ENCODE measurements around the gene EXOC4. TPM values are rescaled to one million over a fixed set of nuclear protein-coding genes. Genes with fewer than 3 reads are reported as not detected.
"Not testable (repeated sequence)": the region's sequence is repeated elsewhere in the genome, so short reads cannot be mapped to it uniquely, and the experiment has no call there.

Gene EXOC4
- total RNA-seq, 1 donor from 2014 or later: 41.3 TPM

GRCh38 chr7:133773601-133774000 is 520.7 kb downstream of the EXOC4 start:
- H3K4me3 ChIP-seq (ENCODE audit: low read depth, low read length): no peak overlapping the region
- no peak for TF ChIP-seq CTCF (conservative IDR thresholded peaks at IDR 0.05; ENCODE audit: low read depth, low read length)

GRCh38 chr7:133775201-133775600 is 522.3 kb downstream of the EXOC4 start:
- H3K4me3 ChIP-seq (ENCODE audit: low read depth, low read length): no peak overlapping the region
- no peak for DNase-seq (ENCODE audit: low read depth)
- no peak for TF ChIP-seq CTCF (conservative IDR thresholded peaks at IDR 0.05; ENCODE audit: low read depth, low read length)

More at GRCh38 chr7:133773601-133774000, 520.7 kb downstream of the EXOC4 start:
- no peak for DNase-seq (ENCODE audit: low read depth)

- H3K4me3 ChIP-seq (ENCODE audit: low read depth, low read length): no peak overlapping the region
- DNase-seq (ENCODE audit: low read depth): no peak
- no peak for TF ChIP-seq CTCF (conservative IDR thresholded peaks at IDR 0.05; ENCODE audit: low read depth, low read length)
Observed at GRCh38 chr7:133776266-133776665, 523.4 kb downstream of the EXOC4 start.

- no peak for TF ChIP-seq CTCF (conservative IDR thresholded peaks at IDR 0.05; ENCODE audit: low read depth, low read length)
- no peak for DNase-seq (ENCODE audit: low read depth)
- H3K4me3 ChIP-seq (ENCODE audit: low read depth, low read length): no peak overlapping the region
Observed at GRCh38 chr7:133777701-133778100, 524.8 kb downstream of the EXOC4 start.

DNA sequence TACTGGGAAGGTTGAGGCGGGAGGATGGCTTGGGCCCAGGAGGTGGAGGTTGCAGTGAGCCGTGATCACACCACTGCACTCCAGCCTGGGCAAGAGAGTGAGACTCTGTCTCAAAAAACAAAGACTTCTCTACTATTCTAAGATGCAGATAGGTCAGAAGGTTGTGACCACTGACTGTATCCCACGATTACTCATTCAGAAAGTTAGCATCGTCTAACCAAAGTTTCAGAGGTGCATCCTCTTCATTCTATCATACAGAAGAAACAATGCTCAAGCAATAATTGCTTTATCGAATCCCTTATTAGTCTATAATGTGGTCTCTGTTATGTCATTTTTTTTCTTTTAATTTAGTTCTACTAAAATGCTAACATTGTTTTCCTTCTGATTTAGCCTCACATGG is 525.6 kb downstream of the EXOC4 start:
- no peak for TF ChIP-seq CTCF (conservative IDR thresholded peaks at IDR 0.05; ENCODE audit: low read depth, low read length)
- no peak for DNase-seq (ENCODE audit: low read depth)
- no peak overlapping the region for H3K4me3 ChIP-seq (ENCODE audit: low read depth, low read length)

- not testable (repeated sequence) for H3K4me3 ChIP-seq (ENCODE audit: low read depth, low read length); DNase-seq (ENCODE audit: low read depth)
Observed at GRCh38 chr7:133779538-133779937, 526.7 kb downstream of the EXOC4 start.

GRCh38 chr7:133780912-133781311 is 528.0 kb downstream of the EXOC4 start:
- no peak for TF ChIP-seq CTCF (conservative IDR thresholded peaks at IDR 0.05; ENCODE audit: low read depth, low read length)
- DNase-seq (ENCODE audit: low read depth): no peak
- no peak overlapping the region for H3K4me3 ChIP-seq (ENCODE audit: low read depth, low read length)
